ENCODE measurements around the gene WDR76.

- TF ChIP-seq CTCF (conservative IDR thresholded peaks at IDR 0.05) (no peak), EZH2 (IDR thresholded peaks at IDR 0.05; ENCODE audit: low read depth) (no peak)
These were observed 68.8 kb downstream of the WDR76 start for GRCh38 chr15:43895586-43895985.

Measured in PC-9 (cell line).